Activated T-cell treated with anti-CD3 and anti-CD28 coated beads, Interleukin-2, amount 50 U/mL, for 24 hours (primary cell): ENCODE results near the gene CAMK2D.

Experiments used
- DNase-seq: peaks from one replicate; pipeline ENCODE4 v3.0.0-alpha.2; 2020
- H3K27ac Mint-ChIP-seq: 2 replicates; pipeline ENCODE4 v1.8.0; 2020; ENCODE audit warnings: mild to moderate bottlenecking, mixed read lengths
- H3K27me3 Mint-ChIP-seq: 2 replicates; pipeline ENCODE4 v1.8.0; 2020; ENCODE audit warnings: mixed read lengths
- H3K36me3 Mint-ChIP-seq: 2 replicates; pipeline ENCODE4 v1.8.0; 2020; ENCODE audit warnings: low read depth, mixed read lengths
- H3K4me1 Mint-ChIP-seq: 2 replicates; pipeline ENCODE4 v1.8.0; 2020; ENCODE audit warnings: low read depth, mixed read lengths
- H3K4me3 Mint-ChIP-seq: 2 replicates; pipeline ENCODE4 v1.8.0; 2020; ENCODE audit warnings: mild to moderate bottlenecking, moderate library complexity, mixed read lengths
- H3K9me3 Mint-ChIP-seq: 2 replicates; pipeline ENCODE4 v1.8.0; 2020; ENCODE audit warnings: mixed read lengths

Gene CAMK2D

DNA sequence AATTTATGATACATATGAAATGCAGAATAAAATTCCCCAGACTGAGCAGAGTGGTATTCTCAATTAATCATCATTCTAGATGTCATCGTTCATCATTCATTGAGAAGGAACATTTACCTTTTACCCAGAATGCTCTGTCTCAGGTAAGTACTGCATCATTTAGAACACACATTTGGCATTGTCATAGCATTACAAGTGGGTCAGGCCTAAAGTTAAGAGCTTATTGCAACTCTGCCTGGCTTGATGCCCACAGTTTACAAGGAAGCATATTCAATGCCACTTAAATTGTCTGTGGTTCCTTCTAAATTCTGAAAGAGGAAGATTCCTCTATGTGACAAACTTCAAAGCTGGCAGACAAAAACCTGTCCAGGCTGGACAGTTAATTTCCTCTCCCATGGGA lies 87.3 kb downstream of the CAMK2D start:
- Mint-ChIP-seq H3K9me3 (peaks cover 5% of the 10 kb centered on the region), H3K4me3 (no peak overlapping the region), H3K36me3 (peaks cover 83% of the 10 kb centered on the region), H3K27ac (peak overlapping the region; percentile 75), H3K27me3 (no peaks in the 10 kb centered on the region), H3K4me1 (peaks cover 64% of the 10 kb centered on the region)
- no peak for DNase-seq

DNA sequence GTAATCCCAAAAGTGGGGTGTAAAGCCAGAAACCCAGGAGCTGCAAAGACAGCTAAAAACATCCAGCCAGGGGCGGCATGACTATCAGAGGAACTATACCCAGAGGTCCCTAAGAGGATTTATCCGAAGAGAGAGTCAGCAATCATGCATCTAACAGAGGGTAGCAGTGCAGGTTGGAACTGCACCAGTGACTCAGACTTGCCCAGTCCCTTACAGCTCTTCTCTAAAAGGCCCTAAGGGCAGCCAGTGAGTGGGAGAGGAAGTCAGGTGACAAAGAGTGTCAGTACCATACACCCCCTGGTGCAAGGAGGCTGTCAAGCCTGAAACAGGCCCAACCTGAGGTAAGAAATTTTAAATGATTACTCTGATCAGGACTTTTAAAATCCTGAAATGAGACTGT lies 88.1 kb downstream of the CAMK2D start:
- Mint-ChIP-seq H3K27me3 (no peaks in the 10 kb centered on the region), H3K36me3 (peaks cover 77% of the 10 kb centered on the region), H3K27ac (peak overlapping the region; percentile 88), H3K4me3 (no peak overlapping the region), H3K9me3 (peaks cover 5% of the 10 kb centered on the region), H3K4me1 (peaks cover 58% of the 10 kb centered on the region)
- peak; percentile 48 for DNase-seq

- H3K27me3 Mint-ChIP-seq: no peaks in the 10 kb centered on the region
- H3K4me1 Mint-ChIP-seq: peaks cover 22% of the 10 kb centered on the region
These were observed 95.0 kb downstream of the CAMK2D start for GRCh38 chr4:113666386-113667114.

GRCh38 chr4:113665036-113665435 lies 96.5 kb downstream of the CAMK2D start:
- Mint-ChIP-seq H3K4me1 (peaks cover 19% of the 10 kb centered on the region), H3K27me3 (no peaks in the 10 kb centered on the region), H3K9me3 (no peaks in the 10 kb centered on the region), H3K36me3 (peaks cover 67% of the 10 kb centered on the region), H3K4me3 (no peak overlapping the region), H3K27ac (no peak overlapping the region)
- DNase-seq: no peak

More at GRCh38 chr4:113666386-113667114, 95.0 kb downstream of the CAMK2D start:
- no peak overlapping the region for H3K4me3 Mint-ChIP-seq
- DNase-seq: no peak
- peak overlapping the region; percentile 50 for H3K27ac Mint-ChIP-seq
- no peaks in the 10 kb centered on the region for H3K9me3 Mint-ChIP-seq
- H3K36me3 Mint-ChIP-seq: peaks cover 65% of the 10 kb centered on the region

DNA sequence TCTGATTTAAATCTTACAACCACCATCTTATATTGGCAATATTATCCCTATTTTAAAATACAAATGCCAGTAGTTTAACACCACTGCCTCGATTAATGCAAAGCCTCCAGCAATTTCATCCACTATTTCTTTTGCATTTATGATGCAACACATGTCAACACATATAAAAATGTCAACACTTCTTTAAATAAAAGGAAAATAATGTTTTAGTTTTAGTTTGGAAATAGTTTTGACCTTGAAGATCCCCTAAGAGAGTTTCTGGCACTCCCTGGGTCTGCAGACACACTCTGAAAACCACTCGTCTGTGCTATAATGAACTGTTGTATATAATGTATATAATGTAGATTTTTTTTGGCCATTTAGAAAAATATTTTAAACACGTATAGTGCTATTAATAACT lies 99.0 kb downstream of the CAMK2D start:
- Mint-ChIP-seq H3K4me1 (peaks cover 35% of the 10 kb centered on the region), H3K9me3 (no peaks in the 10 kb centered on the region), H3K27me3 (no peaks in the 10 kb centered on the region), H3K27ac (no peak overlapping the region), H3K36me3 (peaks cover 76% of the 10 kb centered on the region), H3K4me3 (no peak overlapping the region)
- no peak for DNase-seq

GRCh38 chr4:113659127-113659526 lies 102.4 kb downstream of the CAMK2D start:
- H3K4me1 Mint-ChIP-seq: peaks cover 43% of the 10 kb centered on the region
- no peaks in the 10 kb centered on the region for H3K9me3 Mint-ChIP-seq
- H3K27me3 Mint-ChIP-seq: no peaks in the 10 kb centered on the region
- peaks cover 84% of the 10 kb centered on the region for H3K36me3 Mint-ChIP-seq
- no peak overlapping the region for H3K27ac Mint-ChIP-seq
- DNase-seq: no peak
- no peak overlapping the region for H3K4me3 Mint-ChIP-seq

DNA sequence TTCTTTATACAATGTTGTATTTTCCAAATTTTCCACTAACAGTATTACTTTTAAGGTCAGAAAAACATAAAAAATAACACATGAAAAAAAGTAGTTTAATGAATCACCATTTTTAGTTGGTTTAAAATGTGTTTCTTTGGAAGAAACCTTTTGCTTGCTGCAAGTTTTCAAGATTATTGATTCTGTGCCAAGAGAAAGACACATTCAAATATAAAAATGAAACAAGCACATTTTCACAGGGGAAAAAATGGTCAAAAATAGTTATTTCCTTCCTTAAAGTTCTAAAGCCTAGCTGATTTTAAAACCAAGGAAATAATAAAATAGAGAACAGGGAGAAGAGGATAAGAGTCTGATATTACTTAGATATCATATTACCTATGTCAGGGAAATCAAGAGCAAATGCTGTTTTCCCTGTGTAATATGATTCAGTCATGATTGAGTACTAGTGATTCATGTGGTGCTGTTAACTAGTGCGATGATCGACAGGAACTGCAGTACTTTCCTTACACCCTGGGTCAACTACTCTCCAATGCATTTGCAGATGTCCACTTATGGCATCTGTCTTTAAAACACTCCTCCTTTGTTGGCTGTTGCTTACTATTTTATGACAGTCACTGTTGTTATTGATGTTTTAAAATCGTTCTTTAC lies 103.8 kb downstream of the CAMK2D start:
- no peaks in the 10 kb centered on the region for H3K9me3 Mint-ChIP-seq
- H3K4me3 Mint-ChIP-seq: no peak overlapping the region
- peaks cover 48% of the 10 kb centered on the region for H3K4me1 Mint-ChIP-seq
- H3K27me3 Mint-ChIP-seq: no peaks in the 10 kb centered on the region
- DNase-seq: no peak
- H3K36me3 Mint-ChIP-seq: peaks cover 83% of the 10 kb centered on the region
- H3K27ac Mint-ChIP-seq: peak overlapping the region; percentile 62

- H3K4me3 Mint-ChIP-seq: no peak overlapping the region
- peaks cover 79% of the 10 kb centered on the region for H3K36me3 Mint-ChIP-seq
- H3K27me3 Mint-ChIP-seq: no peaks in the 10 kb centered on the region
- peaks cover 56% of the 10 kb centered on the region for H3K4me1 Mint-ChIP-seq
- DNase-seq: no peak
- no peak overlapping the region for H3K27ac Mint-ChIP-seq
- H3K9me3 Mint-ChIP-seq: no peaks in the 10 kb centered on the region
These were observed 107.7 kb downstream of the CAMK2D start for GRCh38 chr4:113653871-113654270.

DNA sequence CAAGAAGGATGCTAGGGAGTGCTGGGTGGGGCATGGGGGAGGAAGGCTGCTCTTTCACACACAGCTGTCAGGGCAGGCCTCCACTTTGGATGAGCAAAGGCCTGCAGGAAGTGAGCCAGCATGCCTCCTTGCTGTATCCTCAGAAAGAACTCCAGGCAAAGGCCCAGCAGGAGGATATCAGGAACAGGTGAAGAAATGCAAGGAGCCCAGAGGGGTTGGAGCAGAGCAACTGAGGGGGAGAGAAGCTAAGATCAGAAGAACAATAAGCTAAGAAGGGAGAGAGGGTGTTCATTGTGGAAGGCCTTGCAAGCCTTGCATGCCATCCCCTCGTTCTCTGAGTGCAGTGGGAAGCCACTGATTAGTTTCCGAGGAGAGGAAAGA lies 115.1 kb downstream of the CAMK2D start:
- no peak overlapping the region for H3K4me3 Mint-ChIP-seq
- no peaks in the 10 kb centered on the region for H3K27me3 Mint-ChIP-seq
- H3K4me1 Mint-ChIP-seq: peaks cover 61% of the 10 kb centered on the region
- peaks cover 76% of the 10 kb centered on the region for H3K36me3 Mint-ChIP-seq
- no peak for DNase-seq
- H3K27ac Mint-ChIP-seq: no peak overlapping the region
- H3K9me3 Mint-ChIP-seq: no peaks in the 10 kb centered on the region

DNA sequence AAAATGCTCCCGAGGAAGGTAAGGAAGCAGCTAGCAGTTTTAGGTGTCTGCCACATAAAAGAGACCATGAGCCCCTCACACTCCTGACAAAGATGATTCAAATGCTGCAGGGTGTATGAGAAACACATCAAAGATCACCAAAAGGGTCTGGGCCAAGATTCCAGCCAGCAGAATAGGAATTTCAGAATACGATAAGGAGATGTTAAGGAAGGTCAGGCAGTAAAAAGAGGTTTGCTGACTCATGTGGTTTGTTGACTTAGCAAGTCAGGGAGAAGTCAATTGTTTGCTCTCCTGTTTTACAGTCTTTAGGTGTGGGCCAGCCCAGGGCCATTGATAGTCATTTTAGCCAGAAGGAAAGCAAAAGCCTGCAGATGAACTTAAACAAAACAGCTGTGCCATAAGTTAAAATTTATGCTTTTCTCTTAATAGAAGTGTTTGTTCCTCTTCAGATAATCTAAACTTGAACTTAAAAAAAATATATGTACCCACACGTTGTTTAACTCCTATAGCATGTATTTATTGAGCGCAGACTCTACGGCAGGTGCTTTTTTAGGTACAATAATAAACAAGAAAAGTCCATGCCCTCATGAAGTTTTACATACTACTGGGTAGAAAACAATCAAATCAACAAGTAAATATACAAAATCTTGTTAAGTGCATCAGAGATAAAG lies 115.6 kb downstream of the CAMK2D start:
- Mint-ChIP-seq H3K4me3 (no peak overlapping the region), H3K36me3 (peaks cover 76% of the 10 kb centered on the region), H3K27me3 (no peaks in the 10 kb centered on the region), H3K4me1 (peaks cover 61% of the 10 kb centered on the region), H3K9me3 (no peaks in the 10 kb centered on the region), H3K27ac (no peak overlapping the region)
- DNase-seq: no peak

GRCh38 chr4:113645288-113645687 lies 116.2 kb downstream of the CAMK2D start:
- Mint-ChIP-seq H3K36me3 (peaks cover 71% of the 10 kb centered on the region), H3K4me3 (no peak overlapping the region), H3K27me3 (no peaks in the 10 kb centered on the region), H3K9me3 (no peaks in the 10 kb centered on the region), H3K27ac (no peak overlapping the region), H3K4me1 (peaks cover 66% of the 10 kb centered on the region)
- no peak for DNase-seq

DNA sequence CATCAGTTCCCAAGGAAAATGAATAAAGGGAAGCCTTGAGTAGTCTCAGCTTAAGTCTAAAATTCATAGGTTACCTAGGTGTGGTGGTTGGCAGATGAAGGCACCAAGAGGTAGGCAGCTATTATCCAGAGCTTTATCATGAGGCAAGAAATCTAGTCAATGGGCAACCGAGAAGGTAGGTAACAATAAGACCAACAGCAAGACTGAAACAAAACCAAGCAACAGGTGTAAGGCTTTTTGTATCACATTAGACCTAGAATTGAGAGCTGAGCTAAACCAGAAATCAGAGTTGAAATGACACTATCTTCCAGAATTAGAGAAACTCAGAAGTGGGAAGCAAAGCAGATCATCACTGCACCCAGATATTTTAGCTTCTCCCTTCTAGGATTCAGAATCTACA lies 117.1 kb downstream of the CAMK2D start:
- Mint-ChIP-seq H3K27ac (peak overlapping the region; percentile 3), H3K4me3 (no peak overlapping the region)
- DNase-seq: no peak

GRCh38 chr4:113643505-113643904 lies 118.0 kb downstream of the CAMK2D start:
- Mint-ChIP-seq H3K4me1 (peaks cover 72% of the 10 kb centered on the region), H3K36me3 (peaks cover 66% of the 10 kb centered on the region), H3K9me3 (no peaks in the 10 kb centered on the region), H3K27me3 (no peaks in the 10 kb centered on the region), H3K4me3 (no peak overlapping the region), H3K27ac (no peak overlapping the region)
- no peak for DNase-seq

More for the DNA sequence above, 117.1 kb downstream of the CAMK2D start:
- H3K4me1 Mint-ChIP-seq: peaks cover 73% of the 10 kb centered on the region
- H3K36me3 Mint-ChIP-seq: peaks cover 69% of the 10 kb centered on the region
- H3K27me3 Mint-ChIP-seq: no peaks in the 10 kb centered on the region
- H3K9me3 Mint-ChIP-seq: no peaks in the 10 kb centered on the region

DNA sequence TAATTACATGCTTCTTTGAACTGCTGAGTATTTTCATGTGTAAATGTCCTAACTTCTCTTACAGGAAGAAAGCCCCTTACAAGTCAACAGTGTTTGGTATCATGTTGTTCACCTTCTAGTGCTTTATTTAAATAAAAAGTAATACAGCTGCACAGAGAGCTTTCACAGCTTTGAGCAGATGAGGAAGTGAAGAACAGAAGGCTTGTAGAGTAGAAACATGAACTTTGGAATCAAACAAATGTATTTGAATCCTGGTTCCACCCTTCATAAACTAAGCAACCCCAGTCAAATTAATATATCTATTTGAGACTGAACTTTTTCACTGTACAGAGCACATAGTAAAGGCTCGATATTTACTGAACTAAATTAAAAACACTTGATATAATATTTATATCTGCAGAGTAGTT lies 120.5 kb downstream of the CAMK2D start:
- no peak overlapping the region for H3K4me3 Mint-ChIP-seq
- no peaks in the 10 kb centered on the region for H3K27me3 Mint-ChIP-seq
- DNase-seq: no peak
- H3K9me3 Mint-ChIP-seq: no peaks in the 10 kb centered on the region
- H3K4me1 Mint-ChIP-seq: peaks cover 82% of the 10 kb centered on the region
- H3K27ac Mint-ChIP-seq: no peak overlapping the region
- peaks cover 65% of the 10 kb centered on the region for H3K36me3 Mint-ChIP-seq

- Mint-ChIP-seq H3K9me3 (no peaks in the 10 kb centered on the region), H3K4me1 (peaks cover 72% of the 10 kb centered on the region), H3K27ac (peak overlapping the region; percentile 50), H3K36me3 (peaks cover 54% of the 10 kb centered on the region), H3K4me3 (no peak overlapping the region), H3K27me3 (no peaks in the 10 kb centered on the region)
- DNase-seq: no peak
These were observed 122.2 kb downstream of the CAMK2D start for GRCh38 chr4:113639326-113639725.
